Inflammatory macrophage (primary cell): ENCODE data around the gene GSTT4.
"Not testable (repeated sequence)": the region's sequence is repeated elsewhere in the genome, so short reads cannot be mapped to it uniquely, and the experiment has no call there.

Experiments used
- DNase-seq, 2 donors: peaks; one replicate each; pipeline ENCODE4 v3.0.0-alpha.2; 2020 to 2022

The GSTT4 gene

GRCh38 chr22:23951383-23951782, 53.9 kb downstream of the GSTT4 start:
- DNase-seq, result not testable (repeated sequence)

- not testable (repeated sequence) for DNase-seq
Observed at GRCh38 chr22:23949764-23950163, 55.5 kb downstream of the GSTT4 start.
